Omental fat pad (tissue), 4 donors: ENCODE measurements around the gene DNAJC11. TPM values are rescaled to one million over a fixed set of nuclear protein-coding genes. Genes with fewer than 3 reads are reported as not detected.

Source experiments
- ATAC-seq: fragments of 150-250 bp; one replicate; pipeline ENCODE4 v1.9.1; 2016; ENCODE audit warnings: mild to moderate bottlenecking, moderate library complexity; ENCODE audit not compliant: low FRiP score
- DNase-seq: peaks from one replicate; pipeline ENCODE4 v3.0.0-alpha.2; 2019; ENCODE audit warnings: low spot score
- total RNA-seq, 4 donors: library from RNA; depleted of rRNA; stranded (reverse); fragments of >200 nt; gene quantifications; one replicate each; pipeline ENCODE4 v1.1.0, GENCODE V29; 2016
- TF ChIP-seq, protein P1 (sequence below), 3 donors: fragments of 450-650 bp; IDR thresholded peaks; one replicate each; pipeline ENCODE4 v1.5.1; 2016 to 2017; ENCODE audit warnings: antibody characterized with exemption in 3 of 3, mild to moderate bottlenecking in 3 of 3, moderate library complexity in 2 of 3

The DNAJC11 gene
- total RNA-seq, 4 donors from 2014 or later = 26.2 to 50.9 (median 30.5) TPM

DNA sequence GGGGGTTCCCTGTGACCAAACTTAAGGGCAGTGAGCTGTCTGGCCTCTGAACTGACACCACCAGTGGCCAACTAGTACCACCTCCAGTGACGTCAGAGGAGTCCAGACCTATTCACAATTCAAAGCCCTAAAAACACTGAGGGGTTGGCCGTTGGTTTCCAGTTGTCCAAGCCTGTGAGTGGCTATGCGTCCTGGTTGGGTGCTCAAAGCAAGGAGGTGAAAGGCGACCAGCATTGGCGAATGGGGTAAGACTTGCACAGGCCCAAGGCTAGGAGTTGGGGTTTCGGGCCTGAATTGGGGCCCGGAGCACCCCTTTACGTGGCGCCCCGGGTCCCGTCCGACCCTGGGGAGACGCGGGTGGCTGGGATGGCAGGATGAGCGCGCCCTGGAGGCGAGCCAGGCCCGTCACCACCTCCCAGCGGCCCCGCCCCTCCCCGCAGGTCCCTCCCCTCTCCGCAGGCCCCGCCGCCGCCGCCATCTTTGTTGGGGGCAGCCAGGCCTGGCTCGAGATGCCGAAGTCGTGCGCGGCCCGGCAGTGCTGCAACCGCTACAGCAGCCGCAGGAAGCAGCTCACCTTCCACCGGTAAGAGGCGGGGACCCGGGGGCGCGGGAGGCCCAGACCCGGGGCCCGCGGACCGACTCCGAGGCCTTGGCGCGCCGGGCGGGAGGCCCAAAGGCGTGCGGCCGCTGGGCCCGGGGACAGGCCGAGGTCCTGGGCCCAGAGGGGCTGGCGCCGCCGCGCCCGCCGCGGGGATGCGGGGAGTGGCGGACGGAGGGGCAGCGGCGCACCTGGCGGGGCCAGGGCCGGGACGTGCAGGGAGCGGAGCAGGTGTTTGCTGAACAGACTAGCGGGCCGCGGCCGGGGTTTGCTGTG, 76.7 kb downstream of the DNAJC11 start, which contains the start of gene THAP3:
TSS of gene THAP3 (plus strand) at position 159 of the 874 bp plus-strand sequence. CDS start at position 510, 351 bp downstream.
- TF ChIP-seq, protein P1, sequence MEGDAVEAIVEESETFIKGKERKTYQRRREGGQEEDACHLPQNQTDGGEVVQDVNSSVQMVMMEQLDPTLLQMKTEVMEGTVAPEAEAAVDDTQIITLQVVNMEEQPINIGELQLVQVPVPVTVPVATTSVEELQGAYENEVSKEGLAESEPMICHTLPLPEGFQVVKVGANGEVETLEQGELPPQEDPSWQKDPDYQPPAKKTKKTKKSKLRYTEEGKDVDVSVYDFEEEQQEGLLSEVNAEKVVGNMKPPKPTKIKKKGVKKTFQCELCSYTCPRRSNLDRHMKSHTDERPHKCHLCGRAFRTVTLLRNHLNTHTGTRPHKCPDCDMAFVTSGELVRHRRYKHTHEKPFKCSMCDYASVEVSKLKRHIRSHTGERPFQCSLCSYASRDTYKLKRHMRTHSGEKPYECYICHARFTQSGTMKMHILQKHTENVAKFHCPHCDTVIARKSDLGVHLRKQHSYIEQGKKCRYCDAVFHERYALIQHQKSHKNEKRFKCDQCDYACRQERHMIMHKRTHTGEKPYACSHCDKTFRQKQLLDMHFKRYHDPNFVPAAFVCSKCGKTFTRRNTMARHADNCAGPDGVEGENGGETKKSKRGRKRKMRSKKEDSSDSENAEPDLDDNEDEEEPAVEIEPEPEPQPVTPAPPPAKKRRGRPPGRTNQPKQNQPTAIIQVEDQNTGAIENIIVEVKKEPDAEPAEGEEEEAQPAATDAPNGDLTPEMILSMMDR (IDR thresholded peaks at IDR 0.05) = no peak
- DNase-seq (peak; percentile 65), ATAC-seq (peak; percentile 92)

DNA sequence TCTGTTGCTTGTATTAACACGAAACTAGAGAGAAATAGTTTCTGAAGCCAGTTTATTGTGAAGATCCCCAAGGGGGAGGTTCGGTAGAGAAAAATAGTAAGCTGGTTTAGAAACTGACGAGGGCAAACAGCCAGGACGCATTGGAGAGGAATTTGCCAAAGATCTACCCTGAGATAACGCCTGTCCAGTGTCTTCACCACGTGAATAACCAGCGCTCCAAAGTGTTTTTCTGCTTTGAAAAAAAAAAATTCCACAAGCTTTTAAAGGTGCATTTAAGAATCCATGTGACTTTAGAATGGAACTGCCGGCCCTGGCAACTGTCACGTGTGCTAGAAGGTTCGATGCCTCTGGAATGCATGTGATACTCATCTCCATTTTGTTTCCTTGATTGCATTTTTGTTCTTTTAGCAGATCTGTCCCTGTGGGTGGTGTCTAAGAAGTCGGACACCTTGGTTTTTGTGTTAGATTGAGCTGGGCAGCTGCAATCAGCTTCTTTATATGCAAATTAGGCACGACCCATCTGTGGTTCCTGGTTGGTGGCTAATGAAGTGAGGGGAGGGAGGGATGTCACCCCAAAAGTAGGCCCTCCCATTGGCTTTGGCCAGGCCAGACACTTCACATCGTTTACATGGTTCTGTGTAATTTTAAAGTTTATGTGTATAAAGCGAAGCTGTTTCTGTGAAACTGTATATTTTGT, 78.2 kb downstream of the DNAJC11 start:
- DNase-seq (no peak), ATAC-seq (no peak)
- TF ChIP-seq, protein P1 (IDR thresholded peaks at IDR 0.05) = no peak

DNA sequence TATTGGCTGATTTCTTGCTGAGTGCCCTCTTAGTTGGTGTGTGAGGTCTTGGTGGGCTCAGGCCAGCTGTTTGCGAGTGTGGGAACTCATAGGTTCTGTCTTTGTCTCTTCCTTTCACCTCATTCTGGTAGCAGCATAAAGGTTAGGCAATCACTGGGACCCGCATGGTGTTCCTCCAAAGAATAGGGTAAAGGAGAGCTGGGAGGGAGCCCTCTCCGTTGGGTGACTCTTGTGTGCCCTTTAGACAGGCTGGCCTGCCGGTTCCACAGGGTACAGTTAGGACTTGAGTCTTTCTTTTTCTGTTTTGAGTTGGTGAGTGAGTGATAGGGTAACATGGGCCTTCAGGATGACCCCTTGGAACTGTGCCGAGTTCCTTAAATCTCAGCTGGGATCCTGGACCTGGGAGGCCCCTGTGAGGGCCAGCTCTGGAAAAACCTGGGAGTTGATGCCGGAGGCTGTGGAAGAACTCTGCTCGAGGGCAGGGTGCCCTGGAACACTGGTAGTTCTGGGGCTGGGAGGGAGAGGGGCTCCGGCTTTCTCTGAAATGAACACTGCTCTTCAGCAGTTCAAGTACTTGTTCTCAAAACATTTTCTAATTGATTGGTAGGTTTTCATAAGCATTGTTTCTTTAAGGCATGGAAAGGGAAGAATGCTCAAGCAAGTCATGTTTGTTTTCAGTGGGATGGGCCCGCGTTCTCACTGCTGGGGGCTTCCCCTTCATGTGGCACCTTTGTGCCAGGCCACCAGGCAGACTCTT, 79.0 kb downstream of the DNAJC11 start:
- TF ChIP-seq, protein P1 (IDR thresholded peaks at IDR 0.05) = no peak
- DNase-seq (no peak), ATAC-seq (no peak)

DNA sequence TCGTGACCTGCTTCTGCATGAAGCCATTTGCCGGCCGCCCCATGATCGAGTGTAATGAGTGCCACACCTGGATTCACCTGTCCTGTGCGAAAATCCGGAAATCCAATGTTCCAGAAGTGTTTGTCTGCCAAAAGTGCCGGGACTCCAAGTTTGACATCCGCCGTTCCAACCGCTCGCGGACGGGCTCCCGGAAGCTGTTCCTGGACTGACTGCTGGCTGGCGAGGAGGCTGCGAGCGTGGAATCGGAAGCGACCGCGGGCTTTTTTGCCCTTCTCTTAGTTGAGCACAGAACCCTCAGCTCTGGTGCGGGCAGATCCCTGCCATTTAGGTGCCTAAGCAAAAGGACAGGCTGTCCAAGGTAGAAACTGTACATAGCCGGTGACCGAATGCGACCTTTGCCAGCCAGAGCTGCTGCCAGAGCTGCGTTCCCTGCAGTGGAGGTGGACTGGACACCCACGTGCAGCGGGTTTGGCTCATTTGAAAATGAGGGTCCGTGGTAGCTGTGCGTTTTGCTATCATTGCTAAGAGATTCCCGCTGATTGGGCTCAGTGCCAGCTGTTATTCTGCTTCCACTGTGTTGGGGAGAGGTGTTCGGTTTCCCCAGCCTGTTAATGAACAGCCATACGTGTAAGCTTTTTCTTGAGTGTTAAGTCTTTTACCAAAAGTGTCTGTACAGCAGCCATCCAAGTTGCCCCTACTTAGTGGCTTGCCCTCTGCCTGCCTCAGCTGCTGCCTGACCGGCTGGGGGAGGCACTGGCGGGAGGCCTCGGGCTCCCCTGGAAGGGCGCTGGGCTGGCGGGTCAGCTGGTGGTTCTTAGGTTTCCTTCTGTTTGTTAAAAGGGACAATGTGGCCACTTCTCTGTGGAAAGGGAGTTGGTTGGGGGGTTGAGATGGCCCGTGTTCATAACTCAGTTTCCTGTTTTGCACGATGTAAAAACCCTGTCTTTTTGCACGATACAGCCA, 79.9 kb downstream of the DNAJC11 start:
- ATAC-seq (no peak), DNase-seq (no peak)
- TF ChIP-seq, protein P1 (IDR thresholded peaks at IDR 0.05) = no peak

DNA sequence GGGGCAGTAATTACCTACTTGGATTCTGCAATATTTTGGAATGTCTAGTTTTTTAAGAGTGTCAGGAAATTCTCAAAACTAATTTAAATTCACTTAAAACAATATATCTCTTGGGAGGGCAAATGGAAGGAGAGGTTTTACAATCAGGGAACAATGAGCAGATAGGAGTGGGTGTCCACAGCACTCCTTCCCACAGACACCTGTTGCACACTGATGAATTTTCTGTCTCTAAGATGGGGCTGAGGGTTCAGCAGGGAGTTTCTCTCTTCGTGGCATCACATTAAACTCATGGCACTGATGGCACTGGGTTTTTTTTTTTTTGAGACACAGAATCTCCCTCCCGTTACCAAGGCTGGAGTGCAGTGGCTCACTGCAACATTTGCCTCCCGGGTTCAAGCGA, 82.6 kb downstream of the DNAJC11 start:
- TF ChIP-seq, protein P1 (IDR thresholded peaks at IDR 0.05) = no peak
- ATAC-seq (no peak), DNase-seq (no peak)
